HG03342 (cell line): ENCODE results near the gene IL17RA.

Experiments used
- ATAC-seq: cut with Tn5 transposase; IDR thresholded peaks from one replicate; pipeline ENCODE4 v1.9.1; 2021; ENCODE audit warnings: mild to moderate bottlenecking, moderate library complexity; ENCODE audit not compliant: unreplicated experiment

Gene IL17RA

DNA sequence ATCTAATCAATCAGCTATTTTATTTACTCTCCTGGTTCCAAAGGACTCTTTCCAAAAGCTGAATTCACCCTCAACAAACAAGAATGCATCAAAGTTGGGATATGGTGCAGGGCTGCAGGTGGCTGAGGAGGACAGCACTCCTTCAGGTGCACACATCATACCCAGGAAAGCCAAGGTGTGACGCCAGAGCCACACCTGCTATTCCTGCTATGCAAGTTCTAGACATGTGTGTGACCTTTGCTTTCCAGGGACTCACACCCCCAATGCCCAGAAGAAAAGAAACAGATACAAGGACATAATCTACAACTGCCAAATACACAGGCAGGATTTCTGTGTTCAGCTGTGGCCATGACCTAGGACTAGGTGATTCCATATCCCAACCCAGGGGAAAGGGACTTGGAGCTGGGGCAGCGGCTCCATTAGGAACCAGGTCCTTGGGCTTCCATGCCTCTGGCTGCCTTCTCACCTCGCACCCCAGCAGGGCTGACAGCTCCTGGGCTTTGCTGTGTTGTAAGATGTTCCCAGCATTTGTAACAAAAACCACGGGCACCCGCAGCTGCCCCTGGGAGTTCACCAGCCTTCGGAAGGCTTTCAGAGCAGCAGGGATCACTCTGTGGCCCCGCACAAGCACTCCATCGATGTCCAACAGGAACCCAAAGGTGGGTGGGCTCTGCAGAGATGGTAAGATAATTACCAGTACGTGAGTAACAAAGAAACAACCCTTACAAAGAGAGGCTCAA, 64.4 kb downstream of the IL17RA start:
- no peak for ATAC-seq

DNA sequence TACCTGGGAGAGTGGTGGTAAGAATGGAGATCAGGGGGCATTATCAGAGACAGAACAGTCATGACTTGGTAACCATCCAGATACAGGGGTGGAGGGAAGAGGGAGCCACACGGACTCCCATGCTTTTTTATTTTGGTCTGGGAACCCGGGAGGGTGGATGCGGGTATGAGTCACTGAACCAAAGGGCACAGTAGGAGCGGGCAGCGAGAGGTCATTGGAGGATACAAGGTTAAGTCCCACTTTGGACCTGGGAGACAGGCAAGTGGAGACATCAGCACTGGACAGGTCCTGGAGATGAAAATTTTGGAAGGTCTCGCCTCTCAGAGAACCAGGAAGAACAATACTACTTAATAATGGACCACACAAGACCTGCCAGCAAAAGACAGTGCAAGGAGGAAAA, 67.5 kb downstream of the IL17RA start:
- ATAC-seq = no peak

- no peak for ATAC-seq
These were observed 68.2 kb downstream of the IL17RA start for GRCh38 chr22:17152971-17153370.

- ATAC-seq = no peak
These were observed 71.1 kb downstream of the IL17RA start for GRCh38 chr22:17155941-17156340.

DNA sequence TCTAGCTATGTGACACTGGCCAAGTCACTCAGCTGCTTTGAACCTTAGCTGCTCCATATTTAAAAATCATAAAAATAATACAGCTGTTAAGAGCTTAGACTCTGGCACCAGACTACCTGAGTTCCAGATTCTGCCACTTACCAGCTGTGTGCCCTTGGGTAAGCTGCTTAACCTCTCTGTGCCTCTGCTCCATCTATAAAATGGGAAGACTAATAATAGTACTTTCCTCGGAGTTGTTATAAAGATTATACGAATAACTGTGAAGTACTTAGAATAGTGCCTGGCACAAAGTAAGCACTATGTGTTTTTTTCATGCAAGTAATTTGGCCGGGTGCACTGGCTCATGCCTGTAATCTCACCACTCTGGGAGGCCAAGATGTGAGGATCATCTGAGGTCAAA, 72.9 kb downstream of the IL17RA start:
- ATAC-seq = no peak

GRCh38 chr22:17158176-17158567, 73.4 kb downstream of the IL17RA start:
- no peak for ATAC-seq

- peak; percentile 69 for ATAC-seq
These were observed 74.0 kb downstream of the IL17RA start, which contains the start of gene HDHD5 for GRCh38 chr22:17158568-17159503. HDHD5 (minus strand) TSS chr22:17159277; CDS start chr22:17159251, 26 bp downstream.

DNA sequence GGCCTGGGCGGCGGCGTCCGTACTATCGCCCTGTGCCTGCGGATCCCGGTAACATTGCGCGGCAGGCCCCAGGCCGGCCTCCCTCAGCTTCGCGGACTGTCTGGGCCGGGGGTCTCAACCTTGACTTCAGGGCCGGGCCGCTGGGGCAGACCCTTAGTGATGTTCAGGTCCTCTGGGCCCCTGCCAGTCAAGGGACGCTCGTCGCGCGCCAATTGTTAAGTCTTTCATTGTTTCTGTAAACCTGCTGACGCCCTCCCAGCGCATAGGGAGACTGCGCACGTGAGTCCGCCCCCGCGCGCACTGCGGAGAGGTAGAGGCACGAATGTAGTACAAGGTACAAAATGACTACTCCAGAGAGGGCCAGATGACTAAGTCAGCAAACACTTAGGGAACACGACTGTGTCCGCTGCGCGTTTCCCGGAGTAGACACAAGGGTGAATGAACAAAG, 74.7 kb downstream of the IL17RA start:
- peak; percentile 33 for ATAC-seq

DNA sequence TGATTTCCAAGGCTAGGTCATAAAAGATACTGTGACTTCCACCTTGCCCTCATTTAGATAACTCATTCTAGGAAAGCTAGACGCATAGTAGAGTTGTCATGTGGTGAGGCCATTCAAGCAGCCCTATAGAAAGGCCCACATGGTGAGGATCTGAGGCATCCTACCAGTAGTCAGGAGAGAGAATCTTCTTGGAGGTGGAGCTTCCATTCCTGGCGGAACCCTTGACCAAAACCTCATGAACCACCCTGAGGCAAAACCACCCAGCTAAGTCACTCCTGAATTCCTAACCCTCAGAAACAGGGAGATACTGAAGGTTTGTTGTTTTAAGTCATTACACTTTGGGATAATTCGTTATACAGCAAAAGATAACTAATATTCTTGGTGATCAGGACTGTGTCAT, 77.2 kb downstream of the IL17RA start:
- no peak for ATAC-seq

- ATAC-seq = no peak
These were observed 77.9 kb downstream of the IL17RA start for GRCh38 chr22:17162731-17163130.

DNA sequence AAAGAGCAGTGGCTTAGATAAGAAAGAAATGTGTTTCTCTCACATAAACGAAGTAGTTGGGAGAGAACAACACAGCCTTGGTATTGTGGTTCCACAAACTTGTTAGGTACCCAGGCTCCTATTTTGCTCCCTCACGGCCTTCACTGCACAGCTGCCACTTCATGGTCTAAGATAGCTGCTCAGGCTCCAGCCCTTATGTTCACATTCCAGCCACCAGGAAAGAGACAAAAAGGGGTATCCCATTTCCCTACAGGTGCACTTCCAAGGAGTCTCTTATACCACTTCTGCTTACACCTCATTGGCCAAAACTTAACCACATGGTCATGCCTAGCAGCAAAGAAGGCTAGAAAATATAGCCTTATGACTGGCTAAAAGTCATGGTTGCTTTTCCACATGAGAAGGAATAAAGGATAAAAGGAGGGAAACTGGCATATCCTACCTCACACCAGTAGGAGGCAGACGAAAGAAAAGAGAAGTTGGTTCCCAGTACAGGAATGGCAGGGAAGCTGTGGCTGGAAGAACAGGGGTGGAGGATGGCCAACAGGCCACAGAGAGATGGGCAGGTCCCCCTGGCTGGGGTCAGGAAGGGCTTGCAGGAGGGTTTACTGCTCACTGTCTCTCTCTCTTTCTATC, 79.7 kb downstream of the IL17RA start:
- ATAC-seq = no peak
